HCT116 (cell line): ENCODE data around the gene RTN4RL2.

Source experiments
- CTCF ChIP-seq, 3 experiments: fragments of 200-600 bp in 1 of 3; sonication (generic) in 1 of 3; IDR thresholded peaks in 2 of 3; conservative IDR thresholded peaks in 1 of 3; 2 replicates each; pipeline ENCODE4 v1.5.1; 2012 to 2017; ENCODE audit warnings: low read depth in 2 of 3, low read length in 2 of 3, antibody characterized with exemption in 1 of 3, borderline replicate concordance in 1 of 3, control low read depth in 1 of 3, mild to moderate bottlenecking in 1 of 3, mixed read lengths in 1 of 3, mixed run types in 1 of 3, moderate library complexity in 1 of 3; ENCODE audit not compliant: insufficient read depth in 1 of 3
- ELF1 ChIP-seq: IDR thresholded peaks from 2 replicates; pipeline ENCODE4 v1.6.1; 2012; ENCODE audit warnings: low read depth, borderline replicate concordance
- EZH2phosphoT487 ChIP-seq: fragments of 200-600 bp; IDR thresholded peaks from 2 replicates; pipeline ENCODE4 v1.6.1; 2018; ENCODE audit warnings: antibody characterized with exemption, borderline replicate concordance
- MAX ChIP-seq: IDR thresholded peaks from 2 replicates; pipeline ENCODE4 v1.6.1; 2012
- POLR2A ChIP-seq: IDR thresholded peaks from 2 replicates; pipeline ENCODE4 v1.7.0; 2011; ENCODE audit warnings: borderline replicate concordance; ENCODE audit not compliant: insufficient read depth, insufficient read length; ENCODE audit errors: extremely low read depth
- REST ChIP-seq: IDR thresholded peaks from 2 replicates; pipeline ENCODE4 v1.6.1; 2012; ENCODE audit warnings: low read depth
- SRF ChIP-seq: IDR thresholded peaks from 2 replicates; pipeline ENCODE4 v1.6.1; 2012; ENCODE audit warnings: low read depth

- no peak for TF ChIP-seq CTCF (IDR thresholded peaks at IDR 0.05 in 2 of 3, conservative IDR thresholded peaks at IDR 0.05 in 1 of 3; ENCODE audit: borderline replicate concordance in 1 of 3, insufficient read depth in 1 of 3, low read depth in 2 of 3, low read length in 2 of 3)
- TF ChIP-seq MAX, result no peak
- TF ChIP-seq POLR2A, result no peak
- TF ChIP-seq REST, result no peak
- no peak for TF ChIP-seq ELF1
- TF ChIP-seq EZH2phosphoT487, result no peak
- no peak for TF ChIP-seq SRF
Observed at GRCh38 chr11:57490456-57491248, 30.3 kb downstream of the RTN4RL2 start.
